OCI-LY1 (cell line): ENCODE results near the gene BMPR1B.

ENCODE experiments used
- CTCF ChIP-seq: fragments of 200-600 bp; sonication (generic), shearing (Covaris generic); IDR thresholded peaks from 2 replicates; pipeline ENCODE4 v1.5.1; 2017; ENCODE audit warnings: mild to moderate bottlenecking, antibody characterized with exemption, low read length, moderate library complexity, mixed read lengths
- EZH2 ChIP-seq: fragments of 200-600 bp; sonication (generic), shearing (Covaris generic); IDR thresholded peaks from 2 replicates; pipeline ENCODE4 v1.8.0; 2017; ENCODE audit warnings: borderline replicate concordance, mixed run types, mild to moderate bottlenecking, antibody characterized with exemption, low read length, moderate library complexity, mixed read lengths

- TF ChIP-seq CTCF (no peak), EZH2 (no peak)
Observed at GRCh38 chr4:95191537-95191936, 433.8 kb downstream of the BMPR1B start.
